HepG2 (cell line): ENCODE results near the gene TMEM219. TPM values are rescaled to one million over a fixed set of nuclear protein-coding genes. Genes with fewer than 3 reads are reported as not detected.
A peak's percentile ranks its signal among the peaks of the same experiment; 100 is the strongest.

ENCODE experiments used
- ATF7 ChIP-seq, 2 experiments: fragments of 450-650 bp in 1 of 2; sonication (generic) in 1 of 2; formaldehyde crosslinking in 1 of 2; IDR thresholded peaks; 2 replicates each; pipeline versions ENCODE4 v1.4.0 to v1.6.1; 2016 to 2020; ENCODE audit warnings: antibody characterized with exemption in 1 of 2, mild to moderate bottlenecking in 1 of 2, missing genetic modification reagents in 1 of 2
- KMT2B ChIP-seq: IDR thresholded peaks from 2 replicates; pipeline ENCODE4 v1.6.1; 2016; ENCODE audit warnings: missing genetic modification reagents, missing compliant biosample characterization
- MEIS1 ChIP-seq: sonication (generic); formaldehyde crosslinking; IDR thresholded peaks from 2 replicates; pipeline ENCODE4 v1.9.0; 2021; ENCODE audit warnings: mild to moderate bottlenecking, missing genetic modification reagents, moderate library complexity, borderline replicate concordance
- MLLT10 ChIP-seq: sonication (generic); formaldehyde crosslinking; IDR thresholded peaks from 2 replicates; pipeline ENCODE4 v1.4.0; 2020; ENCODE audit warnings: missing genetic modification reagents
- NFIB ChIP-seq: sonication (generic); formaldehyde crosslinking; IDR thresholded peaks from 2 replicates; pipeline ENCODE4 v1.9.0; 2021; ENCODE audit warnings: missing genetic modification reagents, mild to moderate bottlenecking, borderline replicate concordance
- SKI ChIP-seq: fragments of 450-650 bp; IDR thresholded peaks from one replicate; pipeline ENCODE4 v1.6.1; 2018; ENCODE audit warnings: mild to moderate bottlenecking; ENCODE audit not compliant: partially characterized antibody
- XBP1 ChIP-seq: sonication (generic); formaldehyde crosslinking; IDR thresholded peaks from 2 replicates; pipeline ENCODE4 v1.5.0; 2020; ENCODE audit warnings: missing genetic modification reagents
- ZNF672 ChIP-seq: sonication (generic); formaldehyde crosslinking; IDR thresholded peaks from 2 replicates; pipeline ENCODE4 v1.8.1; 2022; ENCODE audit warnings: missing genetic modification reagents
- ZNF761 ChIP-seq: sonication (generic); formaldehyde crosslinking; conservative IDR thresholded peaks from 2 replicates; pipeline ENCODE4 v1.4.0; 2020; ENCODE audit warnings: mild to moderate bottlenecking, missing genetic modification reagents
- ZNF878 ChIP-seq: sonication (generic); formaldehyde crosslinking; IDR thresholded peaks from 2 replicates; pipeline ENCODE4 v1.8.1; 2023; ENCODE audit warnings: mild to moderate bottlenecking, missing genetic modification reagents, moderate library complexity
- ZSCAN25 ChIP-seq: sonication (generic); formaldehyde crosslinking; IDR thresholded peaks from 2 replicates; pipeline ENCODE4 v1.8.0; 2022; ENCODE audit warnings: mild to moderate bottlenecking, missing genetic modification reagents
- polyA plus RNA-seq, 8 experiments: library from polyadenylated mRNA; depleted of rRNA in 3 of 8; stranded (reverse) in 7 of 8; unstranded in 1 of 8; fragments of >200 nt; fragmentation: Illumina TruSeq in 4 of 8; extraction: Trizol in 4 of 8; gene quantifications; 2 replicates each; pipeline versions ENCODE4 v1.2.1 to v1.2.3, GENCODE V29; 2011 to 2016; ENCODE audit warnings: low read depth in 4 of 8, missing spikeins in 1 of 8, mixed read lengths in 1 of 8; ENCODE audit not compliant: insufficient read depth in 1 of 8
- total RNA-seq, 5 experiments: library from RNA; depleted of rRNA; stranded (reverse); fragments of >200 nt; fragmentation: Illumina TruSeq; extraction: Trizol; gene quantifications; 2 replicates each; pipeline ENCODE4 v1.2.3, GENCODE V29; 2016; ENCODE audit warnings: low read depth in 1 of 5
- TF ChIP-seq, protein P1 (sequence below), 2 experiments: IDR thresholded peaks; 2 replicates each; pipeline ENCODE4 v1.6.1; 2011 to 2012; ENCODE audit warnings: low read length in 2 of 2, borderline replicate concordance in 1 of 2, low read depth in 1 of 2, mild to moderate bottlenecking in 1 of 2, moderate library complexity in 1 of 2
- TF ChIP-seq, protein P2 (sequence below): sonication (generic); formaldehyde crosslinking; IDR thresholded peaks from 2 replicates; pipeline ENCODE4 v1.4.0; 2020; ENCODE audit warnings: missing genetic modification reagents
- TF ChIP-seq, protein P3 (sequence below): sonication (generic); formaldehyde crosslinking; IDR thresholded peaks from 2 replicates; pipeline ENCODE4 v1.5.1; 2020; ENCODE audit warnings: missing genetic modification reagents, mild to moderate bottlenecking, borderline replicate concordance
- TF ChIP-seq, protein P4 (sequence below): sonication (generic); formaldehyde crosslinking; IDR thresholded peaks from 2 replicates; pipeline ENCODE4 v1.5.1; 2020; ENCODE audit warnings: missing genetic modification reagents, mild to moderate bottlenecking, borderline replicate concordance

Gene TMEM219
- total and polyA plus RNA-seq, 2 of the 13 experiments (the other 11 are each of a cell fraction or from before 2014, with no cell fraction given): 105 to 115 TPM

DNA sequence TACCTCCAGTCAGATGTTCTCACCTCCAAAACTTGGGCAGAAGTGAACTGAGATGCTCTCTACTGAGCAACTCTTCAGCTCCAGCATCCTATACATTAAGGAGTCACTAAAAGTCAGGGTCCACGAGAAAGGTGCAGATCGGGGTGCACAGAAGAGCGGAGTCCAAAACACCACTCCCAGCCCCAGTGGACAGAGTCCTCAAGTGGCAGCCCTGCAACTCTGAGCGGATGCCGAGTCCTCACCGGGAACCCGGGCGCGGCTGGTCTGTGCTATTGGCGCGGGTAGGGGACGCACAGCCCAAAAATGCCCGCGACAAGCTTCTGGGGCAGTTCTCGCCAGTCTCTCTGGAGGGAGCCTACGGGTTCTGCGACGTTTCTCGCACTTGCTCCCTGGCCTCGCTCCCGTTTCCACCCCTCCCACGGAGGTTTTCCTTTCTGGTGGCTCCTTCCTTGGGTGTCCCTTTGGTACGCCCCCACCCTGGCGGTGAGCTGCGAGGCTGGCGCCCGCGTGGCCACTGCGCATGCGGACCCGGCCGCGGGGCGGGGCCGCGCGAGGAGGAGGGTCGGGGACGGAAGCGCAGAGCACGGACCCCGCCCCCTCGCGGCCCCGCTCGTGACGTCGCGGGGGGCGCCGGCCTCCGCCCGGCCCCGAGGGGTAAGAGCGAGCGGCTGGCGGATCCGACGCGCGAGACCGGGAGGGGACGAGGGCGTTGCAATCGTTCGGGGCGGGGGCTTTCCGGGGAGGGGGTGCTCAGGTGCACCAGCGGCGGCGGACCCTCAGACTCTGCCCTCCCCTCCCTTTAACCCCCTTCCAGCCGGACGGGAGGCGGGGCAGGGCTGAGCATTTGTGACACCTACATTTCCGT is at the start of gene TMEM219 (continued):
- TF ChIP-seq, protein P1, sequence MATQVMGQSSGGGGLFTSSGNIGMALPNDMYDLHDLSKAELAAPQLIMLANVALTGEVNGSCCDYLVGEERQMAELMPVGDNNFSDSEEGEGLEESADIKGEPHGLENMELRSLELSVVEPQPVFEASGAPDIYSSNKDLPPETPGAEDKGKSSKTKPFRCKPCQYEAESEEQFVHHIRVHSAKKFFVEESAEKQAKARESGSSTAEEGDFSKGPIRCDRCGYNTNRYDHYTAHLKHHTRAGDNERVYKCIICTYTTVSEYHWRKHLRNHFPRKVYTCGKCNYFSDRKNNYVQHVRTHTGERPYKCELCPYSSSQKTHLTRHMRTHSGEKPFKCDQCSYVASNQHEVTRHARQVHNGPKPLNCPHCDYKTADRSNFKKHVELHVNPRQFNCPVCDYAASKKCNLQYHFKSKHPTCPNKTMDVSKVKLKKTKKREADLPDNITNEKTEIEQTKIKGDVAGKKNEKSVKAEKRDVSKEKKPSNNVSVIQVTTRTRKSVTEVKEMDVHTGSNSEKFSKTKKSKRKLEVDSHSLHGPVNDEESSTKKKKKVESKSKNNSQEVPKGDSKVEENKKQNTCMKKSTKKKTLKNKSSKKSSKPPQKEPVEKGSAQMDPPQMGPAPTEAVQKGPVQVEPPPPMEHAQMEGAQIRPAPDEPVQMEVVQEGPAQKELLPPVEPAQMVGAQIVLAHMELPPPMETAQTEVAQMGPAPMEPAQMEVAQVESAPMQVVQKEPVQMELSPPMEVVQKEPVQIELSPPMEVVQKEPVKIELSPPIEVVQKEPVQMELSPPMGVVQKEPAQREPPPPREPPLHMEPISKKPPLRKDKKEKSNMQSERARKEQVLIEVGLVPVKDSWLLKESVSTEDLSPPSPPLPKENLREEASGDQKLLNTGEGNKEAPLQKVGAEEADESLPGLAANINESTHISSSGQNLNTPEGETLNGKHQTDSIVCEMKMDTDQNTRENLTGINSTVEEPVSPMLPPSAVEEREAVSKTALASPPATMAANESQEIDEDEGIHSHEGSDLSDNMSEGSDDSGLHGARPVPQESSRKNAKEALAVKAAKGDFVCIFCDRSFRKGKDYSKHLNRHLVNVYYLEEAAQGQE (IDR thresholded peaks at IDR 0.05; ENCODE audit: borderline replicate concordance in 1 of 2, low read depth in 1 of 2, low read length in 2 of 2): 0 out of 4 replicates have a peak, but pooled peaks of 1 of the 2 experiments have one; percentile 48
- no peak for TF ChIP-seq ZNF672
- TF ChIP-seq, protein P2, sequence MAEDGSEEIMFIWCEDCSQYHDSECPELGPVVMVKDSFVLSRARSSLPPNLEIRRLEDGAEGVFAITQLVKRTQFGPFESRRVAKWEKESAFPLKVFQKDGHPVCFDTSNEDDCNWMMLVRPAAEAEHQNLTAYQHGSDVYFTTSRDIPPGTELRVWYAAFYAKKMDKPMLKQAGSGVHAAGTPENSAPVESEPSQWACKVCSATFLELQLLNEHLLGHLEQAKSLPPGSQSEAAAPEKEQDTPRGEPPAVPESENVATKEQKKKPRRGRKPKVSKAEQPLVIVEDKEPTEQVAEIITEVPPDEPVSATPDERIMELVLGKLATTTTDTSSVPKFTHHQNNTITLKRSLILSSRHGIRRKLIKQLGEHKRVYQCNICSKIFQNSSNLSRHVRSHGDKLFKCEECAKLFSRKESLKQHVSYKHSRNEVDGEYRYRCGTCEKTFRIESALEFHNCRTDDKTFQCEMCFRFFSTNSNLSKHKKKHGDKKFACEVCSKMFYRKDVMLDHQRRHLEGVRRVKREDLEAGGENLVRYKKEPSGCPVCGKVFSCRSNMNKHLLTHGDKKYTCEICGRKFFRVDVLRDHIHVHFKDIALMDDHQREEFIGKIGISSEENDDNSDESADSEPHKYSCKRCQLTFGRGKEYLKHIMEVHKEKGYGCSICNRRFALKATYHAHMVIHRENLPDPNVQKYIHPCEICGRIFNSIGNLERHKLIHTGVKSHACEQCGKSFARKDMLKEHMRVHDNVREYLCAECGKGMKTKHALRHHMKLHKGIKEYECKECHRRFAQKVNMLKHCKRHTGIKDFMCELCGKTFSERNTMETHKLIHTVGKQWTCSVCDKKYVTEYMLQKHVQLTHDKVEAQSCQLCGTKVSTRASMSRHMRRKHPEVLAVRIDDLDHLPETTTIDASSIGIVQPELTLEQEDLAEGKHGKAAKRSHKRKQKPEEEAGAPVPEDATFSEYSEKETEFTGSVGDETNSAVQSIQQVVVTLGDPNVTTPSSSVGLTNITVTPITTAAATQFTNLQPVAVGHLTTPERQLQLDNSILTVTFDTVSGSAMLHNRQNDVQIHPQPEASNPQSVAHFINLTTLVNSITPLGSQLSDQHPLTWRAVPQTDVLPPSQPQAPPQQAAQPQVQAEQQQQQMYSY (CRISPR knock-in tag): no peak
- no peak for TF ChIP-seq MLLT10 (CRISPR knock-in tag)
- TF ChIP-seq ZNF878 (CRISPR knock-in tag): no peak
- TF ChIP-seq MEIS1: no peak
- TF ChIP-seq, protein P3, sequence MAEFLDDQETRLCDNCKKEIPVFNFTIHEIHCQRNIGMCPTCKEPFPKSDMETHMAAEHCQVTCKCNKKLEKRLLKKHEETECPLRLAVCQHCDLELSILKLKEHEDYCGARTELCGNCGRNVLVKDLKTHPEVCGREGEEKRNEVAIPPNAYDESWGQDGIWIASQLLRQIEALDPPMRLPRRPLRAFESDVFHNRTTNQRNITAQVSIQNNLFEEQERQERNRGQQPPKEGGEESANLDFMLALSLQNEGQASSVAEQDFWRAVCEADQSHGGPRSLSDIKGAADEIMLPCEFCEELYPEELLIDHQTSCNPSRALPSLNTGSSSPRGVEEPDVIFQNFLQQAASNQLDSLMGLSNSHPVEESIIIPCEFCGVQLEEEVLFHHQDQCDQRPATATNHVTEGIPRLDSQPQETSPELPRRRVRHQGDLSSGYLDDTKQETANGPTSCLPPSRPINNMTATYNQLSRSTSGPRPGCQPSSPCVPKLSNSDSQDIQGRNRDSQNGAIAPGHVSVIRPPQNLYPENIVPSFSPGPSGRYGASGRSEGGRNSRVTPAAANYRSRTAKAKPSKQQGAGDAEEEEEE (CRISPR knock-in tag): no peak
- no peak; the same call in none of the 2 replicates for TF ChIP-seq KMT2B (CRISPR knock-in tag)
- TF ChIP-seq NFIB: no peak
- no peak for TF ChIP-seq XBP1
- no peak for TF ChIP-seq ZNF761
- TF ChIP-seq, protein P4, sequence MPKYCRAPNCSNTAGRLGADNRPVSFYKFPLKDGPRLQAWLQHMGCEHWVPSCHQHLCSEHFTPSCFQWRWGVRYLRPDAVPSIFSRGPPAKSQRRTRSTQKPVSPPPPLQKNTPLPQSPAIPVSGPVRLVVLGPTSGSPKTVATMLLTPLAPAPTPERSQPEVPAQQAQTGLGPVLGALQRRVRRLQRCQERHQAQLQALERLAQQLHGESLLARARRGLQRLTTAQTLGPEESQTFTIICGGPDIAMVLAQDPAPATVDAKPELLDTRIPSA: no peak
- no peak for TF ChIP-seq SKI
- TF ChIP-seq ZSCAN25 (CRISPR knock-in tag): peak; percentile 48; the same call in 1 of the 2 replicates
- TF ChIP-seq ATF7 (IDR thresholded peaks at IDR 0.05): no peak
- TF ChIP-seq ATF7 (CRISPR knock-in tag; IDR thresholded peaks at IDR 0.05): no peak
